ENCODE measurements around the gene REG3G. TPM values are rescaled to one million over a fixed set of nuclear protein-coding genes. Genes with fewer than 3 reads are reported as not detected.

The REG3G gene
- total RNA-seq, 3 donors from 2014 or later: not detected

DNA sequence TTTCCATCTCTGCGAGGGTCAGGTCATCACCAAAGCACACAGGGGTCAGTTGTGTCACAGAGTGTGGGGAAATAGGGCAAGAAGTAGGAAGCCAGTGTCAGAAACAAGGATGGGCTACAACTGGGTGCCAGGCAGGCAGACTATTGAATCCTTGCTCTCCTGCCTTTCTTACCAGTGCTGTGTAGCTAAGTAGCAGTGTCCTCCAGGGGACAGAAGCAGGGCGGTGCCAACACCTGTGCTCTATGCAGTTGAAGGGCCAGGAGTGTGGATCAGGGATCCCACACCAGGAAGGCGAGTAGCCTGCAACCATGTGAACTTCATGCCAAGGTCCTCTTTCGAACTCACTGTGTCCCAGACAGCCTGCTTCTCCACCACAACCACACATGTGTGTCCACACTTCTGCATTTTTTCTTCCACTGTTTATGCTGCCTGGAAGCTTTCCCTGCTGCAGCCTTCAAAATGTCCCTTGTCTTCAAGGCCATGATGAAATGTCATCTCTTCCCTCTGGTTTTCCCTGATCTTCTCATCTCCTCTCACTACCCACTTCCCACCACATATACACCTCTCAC lies 25.4 kb upstream of the REG3G start:
- no peaks in the 10 kb centered on the region for H3K36me3 ChIP-seq (ENCODE audit: low read depth)
- H3K4me1 ChIP-seq (ENCODE audit: low read depth): no peaks in the 10 kb centered on the region
- TF ChIP-seq CTCF (IDR thresholded peaks at IDR 0.05): no peak
- peak in 1 of 3 donors; percentile 5 for DNase-seq
- ATAC-seq: no peak
- intact Hi-C loops (cut with DNase I, micrococcal nuclease): no loop called here
- H3K9me3 ChIP-seq: no peaks in the 10 kb centered on the region
- H3K4me3 ChIP-seq: no peak overlapping the region

GRCh38 chr2:79001285-79001684 lies 24.2 kb upstream of the REG3G start:
- no peak for ATAC-seq
- no peaks in the 10 kb centered on the region for H3K9me3 ChIP-seq
- TF ChIP-seq CTCF (IDR thresholded peaks at IDR 0.05): no peak
- H3K4me3 ChIP-seq: no peak overlapping the region
- no peaks in the 10 kb centered on the region for H3K4me1 ChIP-seq (ENCODE audit: low read depth)
- H3K36me3 ChIP-seq (ENCODE audit: low read depth): no peaks in the 10 kb centered on the region
- DNase-seq: no peak
- intact Hi-C loops (cut with DNase I, micrococcal nuclease): no loop called here

GRCh38 chr2:79004680-79005079 lies 20.8 kb upstream of the REG3G start:
- no peak overlapping the region for H3K4me3 ChIP-seq
- no peaks in the 10 kb centered on the region for H3K4me1 ChIP-seq (ENCODE audit: low read depth)
- H3K36me3 ChIP-seq (ENCODE audit: low read depth): no peaks in the 10 kb centered on the region
- intact Hi-C loops (cut with DNase I, micrococcal nuclease): no loop called here
- DNase-seq (no peak), ATAC-seq (no peak)
- no peak for TF ChIP-seq CTCF (IDR thresholded peaks at IDR 0.05)
- no peaks in the 10 kb centered on the region for H3K9me3 ChIP-seq

GRCh38 chr2:79005216-79005615 lies 20.3 kb upstream of the REG3G start:
- H3K4me3 ChIP-seq: no peak overlapping the region
- no peaks in the 10 kb centered on the region for H3K36me3 ChIP-seq (ENCODE audit: low read depth)
- ATAC-seq (no peak), DNase-seq (no peak)
- H3K4me1 ChIP-seq (ENCODE audit: low read depth): no peaks in the 10 kb centered on the region
- no peaks in the 10 kb centered on the region for H3K9me3 ChIP-seq
- TF ChIP-seq CTCF (IDR thresholded peaks at IDR 0.05): no peak
- intact Hi-C loops (cut with DNase I, micrococcal nuclease): no loop called here

GRCh38 chr2:79009388-79009787 lies 16.1 kb upstream of the REG3G start:
- Histone ChIP-seq H3K4me3 (no peak overlapping the region), H3K36me3 (ENCODE audit: low read depth) (no peaks in the 10 kb centered on the region), H3K9me3 (no peaks in the 10 kb centered on the region), H3K4me1 (ENCODE audit: low read depth) (no peaks in the 10 kb centered on the region)
- ATAC-seq (no peak), DNase-seq (no peak)
- TF ChIP-seq CTCF (IDR thresholded peaks at IDR 0.05): no peak
- intact Hi-C loops (cut with DNase I, micrococcal nuclease): no loop called here

GRCh38 chr2:79011496-79011895 lies 14.0 kb upstream of the REG3G start:
- TF ChIP-seq CTCF (IDR thresholded peaks at IDR 0.05): no peak
- Histone ChIP-seq H3K4me3 (no peak overlapping the region), H3K9me3 (no peaks in the 10 kb centered on the region), H3K36me3 (ENCODE audit: low read depth) (no peaks in the 10 kb centered on the region), H3K4me1 (ENCODE audit: low read depth) (no peaks in the 10 kb centered on the region)
- intact Hi-C loops (cut with DNase I, micrococcal nuclease): no loop called here
- ATAC-seq (no peak), DNase-seq (no peak)
